ENCODE results near the gene HPCAL4.

HPCAL4 gene

GRCh38 chr1:39713557-39713956 lies 22.3 kb upstream of the HPCAL4 start (continued):
- TF ChIP-seq HOXD13 (CRISPR knock-in tag; IDR thresholded peaks at IDR 0.05; ENCODE audit: borderline replicate concordance) (no peak), ZBTB44 (tag by site-specific recombination; IDR thresholded peaks at IDR 0.05) (no peak)

- Histone ChIP-seq H3K9me3 (ENCODE audit: control insufficient read depth, insufficient read depth, low read depth, low read length) (no peaks in the 10 kb centered on the region), H3K4me1 (ENCODE audit: control insufficient read depth, insufficient read depth, low read length) (no peaks in the 10 kb centered on the region), H3K27ac (ENCODE audit: extremely low read depth, low read depth, low read length) (no peak overlapping the region), H3K4me3 (ENCODE audit: low read depth, low read length) (no peak overlapping the region), H3K36me3 (ENCODE audit: control insufficient read depth in 2 of 2, insufficient read depth in 1 of 2, low read length in 2 of 2) (no peaks in the 10 kb centered on the region)
- no peak for TF ChIP-seq ZNF280C (tag by site-specific recombination; IDR thresholded peaks at IDR 0.05)
- TF ChIP-seq ZNF18 (tag by site-specific recombination; IDR thresholded peaks at IDR 0.05), result no peak
- ChIA-PET POLR2A (no interaction called here), CTCF (interaction anchor here (2.0 to 2.8 kb wide), 2 partner anchors 54 to 58 kb away, joined by 7 to 11 read pairs; no protein-coding TSS in a partner anchor)
These were observed 20.7 kb upstream of the HPCAL4 start for GRCh38 chr1:39711966-39712340.

GRCh38 chr1:39711104-39711965 lies 20.1 kb upstream of the HPCAL4 start:
- CTCF ChIA-PET, result interaction anchor here (0.6 to 2.8 kb wide), 3 partner anchors 8 to 445 kb away, joined by 3 to 11 read pairs (median 3); no protein-coding TSS in a partner anchor
- no peak for TF ChIP-seq BCL11A (tag by site-specific recombination; IDR thresholded peaks at IDR 0.05; ENCODE audit: low read depth)
- no peak for TF ChIP-seq PRDM10 (tag by site-specific recombination; IDR thresholded peaks at IDR 0.05)
- no peak for TF ChIP-seq ZNF600 (tag by site-specific recombination; IDR thresholded peaks at IDR 0.05)
- TF ChIP-seq ZNF416 (tag by site-specific recombination; IDR thresholded peaks at IDR 0.05), result no peak
- no peak for TF ChIP-seq ZNF148 (tag by site-specific recombination; IDR thresholded peaks at IDR 0.05; ENCODE audit: borderline replicate concordance)
- TF ChIP-seq ZNF639 (tag by site-specific recombination; IDR thresholded peaks at IDR 0.05), result no peak
- TF ChIP-seq ZNF280C (tag by site-specific recombination; IDR thresholded peaks at IDR 0.05), result no peak
- no peak for TF ChIP-seq AEBP2 (tag by site-specific recombination; IDR thresholded peaks at IDR 0.05; ENCODE audit: borderline replicate concordance)
- no peak for TF ChIP-seq ZNF561 (tag by site-specific recombination; IDR thresholded peaks at IDR 0.05; ENCODE audit: borderline replicate concordance)

More at GRCh38 chr1:39711104-39711965, 20.1 kb upstream of the HPCAL4 start:
- Histone ChIP-seq H3K36me3 (ENCODE audit: control insufficient read depth in 2 of 2, insufficient read depth in 1 of 2, low read length in 2 of 2) (no peaks in the 10 kb centered on the region), H3K4me1 (ENCODE audit: control insufficient read depth, insufficient read depth, low read length) (no peaks in the 10 kb centered on the region), H3K4me3 (ENCODE audit: low read depth, low read length) (no peak overlapping the region), H3K9me3 (ENCODE audit: control insufficient read depth, insufficient read depth, low read depth, low read length) (no peaks in the 10 kb centered on the region), H3K27ac (ENCODE audit: extremely low read depth, low read depth, low read length) (no peak overlapping the region)
- POLR2A ChIA-PET, result no interaction called here

Measured in HEK293 (cell line).